GM08714 (cell line): ENCODE data around the gene ELOF1.
A peak's percentile ranks its signal among the peaks of the same experiment; 100 is the strongest.

Experiments
- H3K4me3 ChIP-seq: fragments of 200-500 bp; sonication (Bioruptor generic); 2 replicates; pipeline ENCODE4 v1.5.1; 2014; ENCODE audit warnings: mild to moderate bottlenecking, low read length, inconsistent platforms
- ZNF274 ChIP-seq: IDR thresholded peaks from 2 replicates; pipeline ENCODE4 v1.6.1; 2012; ENCODE audit warnings: mild to moderate bottlenecking, low read depth, low read length

ELOF1 gene

GRCh38 chr19:11534948-11535347 is 24.1 kb downstream of the ELOF1 start:
- no peak overlapping the region for H3K4me3 ChIP-seq
- no peak for TF ChIP-seq ZNF274

- no peak for TF ChIP-seq ZNF274
- no peak overlapping the region for H3K4me3 ChIP-seq
These were observed 24.5 kb downstream of the ELOF1 start for GRCh38 chr19:11534538-11534937.

GRCh38 chr19:11530432-11530831 is 28.6 kb downstream of the ELOF1 start:
- TF ChIP-seq ZNF274 = no peak
- H3K4me3 ChIP-seq = no peak overlapping the region

GRCh38 chr19:11528551-11529341 is 30.3 kb downstream of the ELOF1 start, which contains the start of gene ECSIT:
TSS of gene ECSIT (minus strand) at chr19:11529134. CDS start at chr19:11519170, 9,964 bp downstream.
- peak within 1 kb of the TSS; percentile 85 for H3K4me3 ChIP-seq
- TF ChIP-seq ZNF274 = no peak

DNA sequence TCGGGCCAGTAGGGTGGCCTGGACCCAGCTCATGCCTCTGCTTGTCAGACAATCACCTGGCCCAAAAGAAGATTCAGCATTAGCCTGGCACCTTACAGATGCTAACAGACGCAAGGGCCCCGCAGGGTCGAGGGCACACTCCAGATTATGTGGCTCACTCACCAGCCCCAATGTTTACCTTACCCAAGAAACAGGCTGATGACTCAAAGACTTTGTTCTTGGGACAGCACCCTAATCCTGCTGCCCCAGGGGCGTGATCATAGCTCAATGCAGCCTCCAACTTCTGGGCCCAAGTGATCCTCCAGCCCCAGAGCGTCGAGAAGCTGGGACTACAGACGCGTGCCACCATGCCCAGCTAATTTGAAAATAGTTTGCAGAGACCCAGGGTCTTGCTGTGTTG is 39.9 kb downstream of the ELOF1 start:
- H3K4me3 ChIP-seq = no peak overlapping the region

GRCh38 chr19:11513946-11514345 is 45.1 kb downstream of the ELOF1 start:
- TF ChIP-seq ZNF274 = no peak
- H3K4me3 ChIP-seq = no peak overlapping the region

More for the DNA sequence above, 39.9 kb downstream of the ELOF1 start:
- TF ChIP-seq ZNF274 = no peak

DNA sequence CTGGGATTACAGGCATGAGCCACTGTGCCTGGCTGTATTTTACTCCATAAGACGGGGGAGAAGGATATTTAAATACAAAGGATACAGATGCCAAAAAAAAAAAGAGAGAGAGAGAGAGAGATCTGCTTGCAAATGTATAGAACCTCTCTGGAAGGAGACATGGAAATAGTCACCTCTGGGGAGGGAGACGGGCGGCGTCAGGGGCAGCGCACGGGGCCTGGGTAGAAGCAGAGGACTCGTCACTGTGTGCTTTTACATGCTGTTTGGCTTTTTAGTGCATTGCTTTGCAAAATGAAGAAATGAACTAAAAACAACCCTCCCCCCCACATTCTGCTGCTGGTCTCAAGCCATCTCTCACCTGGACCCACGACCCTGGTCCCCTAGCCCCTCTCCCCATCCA is 48.6 kb downstream of the ELOF1 start:
- TF ChIP-seq ZNF274 = no peak

GRCh38 chr19:11507370-11508078 is 51.5 kb downstream of the ELOF1 start:
- no peak overlapping the region for H3K4me3 ChIP-seq

More for the DNA sequence above, 48.6 kb downstream of the ELOF1 start:
- H3K4me3 ChIP-seq = no peak overlapping the region

DNA sequence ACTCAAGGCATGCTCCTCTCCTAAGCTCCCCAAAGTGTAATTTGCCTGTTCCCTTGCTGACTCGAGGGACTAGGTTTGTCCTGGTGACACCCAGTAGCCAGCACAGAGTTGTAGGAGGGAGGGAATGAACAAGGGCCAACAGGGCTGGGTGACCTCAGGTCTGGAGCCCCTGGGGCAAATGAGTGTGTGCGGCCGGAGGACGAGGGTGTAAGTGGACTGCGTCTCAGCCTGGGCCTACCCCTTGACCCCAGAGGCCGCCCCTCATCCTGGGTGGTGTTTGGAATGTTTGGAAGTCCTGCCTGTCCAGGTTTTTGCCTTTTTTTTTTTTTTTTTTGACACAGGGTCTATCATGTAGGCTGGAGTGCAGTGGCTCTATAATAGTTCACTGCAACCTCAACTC is 52.1 kb downstream of the ELOF1 start:
- TF ChIP-seq ZNF274 = no peak
- H3K4me3 ChIP-seq = no peak overlapping the region

More at GRCh38 chr19:11507370-11508078, 51.5 kb downstream of the ELOF1 start:
- TF ChIP-seq ZNF274 = no peak

- TF ChIP-seq ZNF274 = no peak
- peak overlapping the region; percentile 65; the same call in 1 of the 2 replicates for H3K4me3 ChIP-seq
These were observed 52.9 kb downstream of the ELOF1 start for GRCh38 chr19:11506101-11506555.

DNA sequence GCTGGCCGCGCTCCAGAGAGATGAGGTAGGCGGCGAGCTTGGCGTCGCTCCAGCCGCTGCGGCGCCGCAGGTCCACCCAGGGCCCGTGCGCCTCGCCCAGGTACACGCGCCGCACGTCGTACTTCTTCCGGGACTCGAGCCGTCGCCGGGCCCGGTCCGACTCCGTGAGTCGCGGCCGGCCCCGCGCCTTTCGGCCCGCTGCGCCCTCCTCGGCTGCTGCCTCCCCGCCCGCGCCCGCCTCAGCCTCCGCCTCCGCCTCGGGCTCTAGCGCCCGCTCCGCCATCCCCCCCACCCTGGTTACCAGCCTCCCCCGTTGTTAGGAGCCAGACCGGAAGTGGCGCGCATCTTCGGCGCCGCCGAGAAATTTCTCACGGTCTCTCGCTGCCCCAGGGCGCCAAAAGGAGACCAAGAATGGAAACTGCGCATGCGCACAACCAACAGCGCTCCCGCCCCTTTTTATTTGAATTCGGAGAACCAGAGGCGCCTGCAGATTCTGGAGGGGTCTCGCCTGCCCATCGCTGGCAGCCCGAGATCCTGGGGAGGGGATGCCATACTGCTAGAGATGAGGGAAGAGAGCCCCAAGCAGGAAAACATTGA is 53.4 kb downstream of the ELOF1 start, which contains the start of gene ZNF653:
TSS of gene ZNF653 (minus strand) at position 336 of the 597 bp plus-strand sequence. CDS start at position 283, 53 bp downstream.
- TF ChIP-seq ZNF274 = no peak
- peak within 1 kb of the TSS; percentile 65 for H3K4me3 ChIP-seq

- H3K4me3 ChIP-seq = peak overlapping the region; percentile 65
These were observed 54.0 kb downstream of the ELOF1 start for GRCh38 chr19:11505032-11505503.

DNA sequence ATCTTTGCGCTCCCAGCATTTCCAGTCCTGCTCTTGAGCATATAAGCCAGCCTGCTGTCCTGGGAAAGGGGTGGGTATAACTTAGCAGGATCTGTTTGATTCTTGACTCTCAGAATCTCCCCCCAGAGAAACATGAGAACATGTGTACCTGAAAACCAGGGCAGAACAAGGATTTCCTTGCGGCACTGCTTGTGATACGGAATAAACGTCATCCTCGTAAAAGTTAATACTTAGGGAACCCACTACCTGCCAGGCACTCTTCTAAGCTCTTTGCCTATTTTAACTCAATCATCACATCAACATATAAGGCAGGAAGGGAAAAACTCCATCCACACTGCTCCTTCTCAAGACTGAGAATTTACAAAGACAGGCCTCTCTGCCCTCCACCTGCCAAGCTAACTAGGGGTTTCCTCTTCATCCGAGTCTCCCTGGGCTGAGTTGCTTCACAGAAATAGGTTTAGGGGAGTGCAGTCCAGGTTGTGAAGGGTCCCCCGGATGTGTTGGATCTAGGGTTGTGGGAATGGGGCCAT is 54.5 kb downstream of the ELOF1 start:
- H3K4me3 ChIP-seq = peak overlapping the region; percentile 22; the same call in 1 of the 2 replicates
- TF ChIP-seq ZNF274 = no peak

More at GRCh38 chr19:11505032-11505503, 54.0 kb downstream of the ELOF1 start:
- TF ChIP-seq ZNF274 = no peak
